Measurements from ENCODE around the gene CAB39L.

- no peak for TF ChIP-seq CTCF (IDR thresholded peaks at IDR 0.05 in 4 of 5, conservative IDR thresholded peaks at IDR 0.05 in 1 of 5)
- TF ChIP-seq POLR2A (IDR thresholded peaks at IDR 0.05), result no peak
Measured at GRCh38 chr13:49443357-49443703, 534 bp downstream of the CAB39L start.
